ENCODE measurements around the gene LEMD2.
A peak's percentile ranks its signal among the peaks of the same experiment; 100 is the strongest.

Gene LEMD2

DNA sequence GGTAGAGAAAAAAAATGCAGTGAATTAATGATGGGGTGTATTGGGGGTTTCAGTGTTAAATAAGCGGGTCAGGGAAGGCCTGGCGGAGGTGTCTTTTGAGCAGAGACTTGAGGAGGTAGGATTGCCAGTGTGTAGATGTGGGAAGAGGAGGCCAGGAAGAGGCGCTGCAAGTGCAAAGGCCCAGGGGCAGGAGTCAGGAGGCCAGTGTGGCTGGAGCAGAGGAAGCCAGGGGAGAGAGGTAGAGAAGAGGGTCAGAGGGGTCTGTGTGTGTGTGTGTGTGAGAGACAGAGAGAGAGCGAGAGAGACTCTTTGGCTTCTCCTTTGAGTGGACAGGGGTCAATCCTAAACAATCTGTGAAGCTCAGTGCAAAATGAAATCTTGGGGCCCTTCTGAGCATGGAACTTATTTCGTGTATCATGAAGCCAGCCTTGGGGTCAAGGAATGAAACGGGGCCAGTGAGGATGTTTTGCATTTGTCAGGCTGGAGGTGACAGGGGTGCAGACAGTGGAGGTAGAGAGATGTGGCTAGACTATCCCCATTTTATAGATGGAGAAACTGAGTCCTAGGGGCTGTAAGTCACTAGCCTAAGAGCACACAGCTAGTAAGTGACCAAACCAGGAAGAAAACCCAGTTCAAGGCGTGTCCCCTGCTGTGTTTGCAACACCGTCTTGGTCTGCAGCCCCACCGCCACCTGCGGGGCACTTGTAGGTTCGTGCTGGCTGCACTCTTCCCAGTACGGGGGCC lies 32.5 kb downstream of the LEMD2 start:
- no peak for DNase-seq (ENCODE audit: low read depth in 2 of 2)

DNA sequence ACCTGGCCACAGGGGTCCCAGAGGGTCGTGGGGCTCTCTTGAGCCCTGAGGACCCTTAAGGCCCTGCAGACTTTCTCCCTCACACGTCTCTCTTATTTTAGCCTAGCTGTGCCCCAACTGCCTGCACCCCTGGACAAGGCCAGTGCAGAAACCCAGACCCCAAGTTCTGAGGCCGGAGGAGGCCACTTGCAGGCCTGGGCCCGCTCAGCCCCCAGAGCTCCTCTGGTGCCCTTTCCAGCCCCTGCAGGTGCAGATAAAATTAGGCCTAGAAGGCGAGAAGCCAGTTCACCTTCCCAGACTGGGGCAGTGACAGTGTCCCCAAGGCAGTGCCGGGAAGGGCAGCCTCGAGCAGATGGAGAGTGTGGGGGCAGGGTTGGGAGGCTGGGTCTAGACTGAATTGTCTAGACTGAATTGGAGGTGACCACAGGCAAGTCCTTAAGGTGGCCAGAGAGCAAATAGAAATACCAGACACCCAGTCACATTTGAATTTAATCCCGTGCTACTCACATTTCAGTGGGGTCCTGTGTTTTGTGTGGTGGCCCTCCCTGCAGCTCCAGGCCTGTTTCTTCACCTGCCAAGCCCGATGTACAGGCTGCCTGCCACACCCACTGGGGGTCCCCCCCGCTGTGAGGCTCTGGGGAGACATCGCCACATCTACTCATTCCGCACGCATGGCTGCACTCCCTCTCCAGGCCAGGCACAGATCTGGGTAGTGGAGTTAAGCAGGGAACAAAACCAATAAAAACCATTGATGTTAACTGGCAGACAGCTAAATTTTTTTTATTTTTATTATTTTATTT lies 33.7 kb downstream of the LEMD2 start:
- DNase-seq (ENCODE audit: low read depth in 2 of 2), result no peak

DNA sequence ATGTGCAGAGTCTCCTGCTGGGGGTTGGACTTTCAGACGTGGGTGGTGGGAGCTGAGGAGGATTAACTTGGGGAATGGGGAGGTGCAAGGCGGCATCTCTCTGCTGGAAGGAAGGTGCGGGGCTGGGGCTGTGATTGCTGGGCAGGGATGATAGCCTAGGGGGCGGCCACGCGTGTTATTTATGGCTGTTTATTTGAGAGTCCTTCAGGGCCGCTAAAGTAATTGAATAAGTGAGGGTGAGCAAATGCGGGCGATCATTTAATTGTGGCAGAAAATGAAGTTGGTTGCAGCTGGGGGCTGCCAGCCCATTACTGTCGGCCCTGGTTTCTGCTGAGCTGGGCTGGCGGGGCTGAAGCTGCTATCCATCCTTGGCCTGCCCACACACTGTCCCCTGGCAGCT lies 34.7 kb downstream of the LEMD2 start:
- no peak for DNase-seq (ENCODE audit: low read depth in 2 of 2)

DNA sequence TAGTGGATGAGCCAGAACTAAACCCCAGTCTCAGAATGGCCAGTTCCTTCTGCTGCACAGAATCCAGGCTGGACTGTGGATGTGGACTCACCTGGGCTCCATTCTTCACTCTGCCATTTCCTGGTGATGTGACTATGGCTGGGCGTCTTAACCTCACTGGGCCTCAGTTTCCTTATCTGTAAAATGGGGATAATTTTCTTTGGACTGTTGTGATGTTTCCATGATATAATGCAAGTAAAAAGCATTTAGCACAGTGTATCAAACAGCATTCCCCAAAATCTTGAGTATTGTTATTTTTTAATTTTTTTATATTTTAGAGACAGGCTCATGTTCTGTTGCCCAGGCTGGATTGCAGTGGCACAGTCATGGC lies 36.3 kb downstream of the LEMD2 start:
- no peak for DNase-seq (ENCODE audit: low read depth in 2 of 2)

DNA sequence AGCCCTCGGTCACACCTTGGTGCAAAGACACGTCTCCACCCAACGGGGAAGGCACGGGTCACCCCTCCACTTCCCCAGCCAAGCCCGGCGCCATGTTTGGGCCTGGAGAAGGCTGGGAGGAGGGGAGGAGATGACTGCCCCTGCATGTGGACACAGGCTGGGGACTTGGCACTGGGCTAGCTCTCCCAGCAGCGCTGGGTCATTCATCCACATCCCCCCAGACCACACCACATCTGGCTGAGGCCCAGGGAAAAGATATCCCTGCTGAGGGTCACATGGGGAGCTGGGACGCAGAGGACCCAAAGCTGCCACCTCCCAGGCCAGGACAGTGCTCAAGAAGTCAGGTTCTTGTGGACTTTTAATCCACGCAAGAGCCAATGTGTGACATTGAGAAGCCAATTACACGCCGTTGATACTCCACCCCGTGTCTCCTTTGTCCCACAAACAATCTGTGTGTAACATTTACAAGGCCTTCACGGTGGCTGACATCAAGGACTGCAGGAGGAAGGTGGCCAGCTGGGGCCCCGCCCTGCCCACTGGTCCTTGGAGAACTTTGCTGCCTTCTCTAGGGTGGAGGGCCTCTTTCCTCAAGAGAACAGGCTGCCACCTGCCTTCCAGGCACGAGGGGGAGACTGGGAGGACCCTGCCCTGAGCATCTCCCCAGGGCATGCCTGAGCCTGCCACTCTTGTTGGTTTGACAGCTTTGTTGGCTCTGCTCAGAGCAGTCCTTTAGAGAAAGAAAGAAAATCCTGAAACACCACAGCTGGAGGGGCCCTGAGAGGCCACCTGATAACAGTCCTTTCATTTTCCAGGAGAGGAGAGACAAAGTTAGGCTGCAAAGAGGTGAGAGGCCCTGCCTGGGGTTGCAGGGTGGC lies 36.9 kb downstream of the LEMD2 start:
- DNase-seq (ENCODE audit: low read depth in 2 of 2), result no peak

DNA sequence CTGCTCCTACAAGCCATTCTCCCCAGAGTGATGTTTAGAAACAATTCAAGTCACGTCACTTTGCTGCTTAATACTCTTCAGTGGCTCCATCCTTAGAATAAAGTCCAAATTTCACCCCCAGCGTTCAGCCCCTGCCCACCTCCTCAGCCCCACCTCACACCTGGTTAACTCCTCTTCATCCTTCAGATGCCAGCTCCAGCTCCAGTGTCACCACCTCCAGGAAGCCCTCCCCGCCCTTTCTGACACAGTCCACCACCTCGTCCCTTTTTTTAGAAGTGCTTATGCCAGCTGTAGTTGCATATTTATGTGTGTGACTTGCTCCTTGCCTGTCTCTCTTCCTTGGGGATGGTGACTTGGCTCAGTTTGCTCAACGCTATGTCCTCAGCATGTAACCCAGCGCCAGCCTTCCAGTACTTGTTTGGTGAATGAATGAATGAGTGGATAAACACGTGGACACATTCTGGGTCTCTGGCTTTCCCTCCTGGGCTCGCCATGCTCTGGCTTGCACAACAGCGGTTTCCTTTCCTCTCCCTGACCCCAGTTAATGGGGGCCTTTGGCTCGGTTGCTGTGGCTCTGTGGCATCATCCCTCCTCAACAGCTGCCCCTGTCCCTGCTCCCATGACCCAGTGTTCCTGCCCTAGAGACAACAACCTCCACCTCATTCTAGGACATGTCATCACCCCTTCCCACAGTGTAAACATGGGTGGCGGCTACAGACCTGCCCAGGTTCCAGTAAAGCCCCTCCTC lies 38.5 kb downstream of the LEMD2 start:
- DNase-seq (ENCODE audit: low read depth in 2 of 2), result no peak

DNA sequence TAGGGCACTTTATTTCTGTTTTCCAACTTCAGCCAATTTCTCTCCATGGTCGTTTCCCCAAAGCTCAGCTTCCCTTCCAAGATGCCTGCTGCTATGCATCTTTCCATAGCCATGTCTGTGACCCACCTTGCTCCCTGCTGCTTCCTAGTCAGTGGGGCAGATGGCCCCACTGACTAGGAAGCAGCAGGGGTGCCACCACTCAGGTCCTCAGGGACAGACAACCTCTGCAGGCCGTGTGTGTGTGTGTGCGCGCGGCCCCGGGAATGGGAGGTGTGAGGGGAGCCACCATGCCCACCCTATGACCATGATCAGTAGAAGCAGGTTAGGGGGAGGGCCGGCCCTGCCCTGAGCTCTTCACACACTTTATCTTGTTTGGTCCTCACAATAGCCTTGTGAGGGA lies 39.5 kb downstream of the LEMD2 start:
- no peak for DNase-seq (ENCODE audit: low read depth in 2 of 2)

DNA sequence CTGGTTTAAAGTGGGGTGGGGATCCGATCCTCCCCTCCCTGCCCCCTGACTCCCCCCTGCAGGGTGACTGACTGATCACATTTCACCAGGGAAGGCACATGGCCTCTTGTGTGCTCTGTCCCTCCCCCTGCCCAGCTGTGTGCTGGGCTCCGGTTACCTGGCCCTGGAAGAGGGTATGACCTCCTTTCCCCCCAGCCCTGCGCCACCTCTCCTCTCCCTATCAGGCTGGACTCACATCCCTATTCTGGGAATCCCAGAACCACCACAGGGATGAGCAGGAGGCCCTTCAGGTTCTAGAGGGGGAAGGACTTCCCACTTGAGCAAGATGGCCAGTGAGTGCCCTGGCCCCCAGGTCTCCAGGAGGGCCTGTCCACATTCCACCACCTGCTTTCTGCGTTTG lies 40.1 kb downstream of the LEMD2 start:
- no peak for DNase-seq (ENCODE audit: low read depth in 2 of 2)

DNA sequence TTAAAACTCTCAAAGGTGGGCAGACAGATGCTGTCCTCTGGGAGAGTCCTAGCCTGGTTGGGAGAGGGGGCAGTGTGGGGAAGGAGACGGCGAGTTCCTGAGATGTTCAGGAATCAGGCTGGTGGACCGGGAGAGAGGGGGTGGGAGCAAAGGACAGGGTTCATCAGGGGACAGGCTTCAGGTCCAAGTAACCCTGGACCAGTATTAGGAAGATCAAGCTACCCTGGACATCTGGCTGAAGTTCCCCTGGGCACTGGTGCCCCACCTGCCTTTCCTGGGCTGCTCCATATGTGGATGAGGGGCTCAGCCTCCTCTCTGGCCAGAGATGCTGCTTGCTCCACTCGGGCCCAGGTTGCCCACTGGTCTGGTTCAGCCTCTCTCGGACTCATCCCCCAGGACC lies 41.1 kb downstream of the LEMD2 start:
- no peak for DNase-seq (ENCODE audit: low read depth in 2 of 2)

DNA sequence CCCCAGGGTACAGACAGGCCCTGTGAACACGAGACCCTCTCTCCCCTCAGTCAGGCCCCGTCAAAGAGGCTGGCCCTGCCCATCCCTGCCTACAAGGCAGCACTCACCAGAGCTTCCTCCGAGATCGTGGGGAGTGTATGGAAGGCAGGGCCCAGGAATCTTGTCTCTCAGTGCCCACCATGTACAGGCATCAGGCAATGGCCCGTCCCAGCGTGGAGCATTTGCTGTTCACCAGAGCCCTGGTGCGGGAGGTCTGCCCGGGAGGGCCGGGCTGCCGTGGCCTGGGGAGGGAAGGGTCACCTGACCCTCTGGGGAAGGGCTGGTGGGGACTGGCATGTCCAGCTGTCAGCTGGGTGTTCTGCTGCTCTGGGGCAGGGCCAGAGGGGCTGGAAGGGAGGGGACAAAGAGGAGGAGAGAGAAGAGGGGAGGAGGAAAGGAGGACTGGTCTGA lies 42.3 kb downstream of the LEMD2 start, which contains the start of gene IP6K3:
Gene IP6K3, minus strand, starts transcription at position 255 of the 450 bp plus-strand sequence. CDS start 11,429 bp downstream, outside the sequence.
- DNase-seq (ENCODE audit: low read depth in 2 of 2), result no peak

DNA sequence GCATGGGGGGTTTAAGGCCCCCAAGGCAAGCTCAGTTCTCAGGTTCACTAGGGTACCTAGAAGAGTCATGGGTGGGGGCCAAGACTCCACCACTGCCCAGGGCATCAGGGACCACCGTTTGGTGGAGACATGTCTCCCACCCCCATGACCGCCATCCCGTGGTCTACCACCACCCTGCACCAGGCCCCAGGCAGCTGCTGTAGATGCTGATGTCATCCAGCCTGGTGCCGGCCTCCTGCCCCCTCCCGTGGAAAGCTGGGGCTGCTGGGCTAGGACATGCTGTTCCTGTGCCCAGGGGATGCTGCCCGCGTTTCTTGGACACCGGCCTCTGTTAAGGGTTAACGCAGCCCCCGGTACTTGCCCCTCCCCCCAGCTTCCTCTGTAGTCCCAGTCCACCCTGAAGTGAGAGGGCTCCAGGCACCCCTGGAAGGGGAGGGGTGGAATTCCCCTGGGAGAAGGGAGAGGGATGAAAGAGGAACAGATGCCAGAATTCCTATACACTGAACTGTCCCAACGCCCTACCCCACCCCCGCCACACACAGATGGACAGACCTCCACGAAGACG lies 42.8 kb downstream of the LEMD2 start:
- DNase-seq (ENCODE audit: low read depth in 2 of 2), result no peak

DNA sequence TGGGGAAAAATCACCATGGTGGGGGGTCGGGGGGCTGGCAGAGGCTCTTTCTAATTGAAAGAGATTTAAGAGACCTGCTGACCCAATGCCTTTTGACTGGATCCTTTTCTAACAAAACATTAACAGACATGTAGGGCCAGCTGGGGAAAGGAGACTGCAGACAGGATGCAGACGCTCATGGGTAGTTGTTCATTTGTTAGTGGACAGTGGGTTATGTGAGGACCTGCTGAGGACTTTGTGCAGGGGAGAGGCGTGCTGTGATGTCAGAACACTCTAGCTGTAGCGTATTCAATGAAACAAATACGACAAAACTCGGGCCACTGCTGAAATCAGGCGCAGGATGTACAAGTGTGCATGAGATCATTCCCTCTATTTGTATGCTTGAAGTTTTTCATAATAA lies 43.4 kb downstream of the LEMD2 start:
- DNase-seq (ENCODE audit: low read depth in 2 of 2), result no peak

DNA sequence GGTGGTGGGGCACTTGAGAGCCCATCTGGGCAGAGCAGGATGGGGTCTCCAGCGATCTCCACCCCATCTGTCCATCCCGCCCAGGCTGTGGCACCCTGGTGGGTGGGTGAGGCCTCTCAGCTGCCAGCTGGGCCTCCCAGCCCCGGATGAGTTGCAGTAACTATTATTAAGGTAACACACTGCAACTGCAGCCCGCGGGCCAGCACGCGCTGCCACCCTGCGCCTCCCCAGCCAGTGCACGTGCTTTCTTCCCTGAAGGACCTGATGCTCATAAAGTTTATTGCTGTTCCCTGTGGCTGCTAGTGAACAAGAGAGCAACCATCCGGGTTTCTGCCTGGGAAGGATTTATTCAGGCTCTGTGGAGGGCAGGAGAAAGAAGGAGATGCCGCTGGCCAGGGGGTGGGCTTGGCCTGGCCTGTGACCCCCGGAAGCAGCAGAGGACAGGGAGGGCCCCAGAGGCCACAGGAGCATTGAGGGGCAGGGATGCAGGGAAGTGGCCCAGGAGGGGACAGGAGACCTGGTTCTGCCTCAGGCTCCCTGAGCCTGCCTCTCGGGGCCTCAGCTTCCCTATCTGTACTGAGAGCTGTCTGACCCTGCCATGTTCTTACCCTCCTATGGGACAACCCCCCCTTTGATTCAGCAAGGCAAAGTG lies 43.9 kb downstream of the LEMD2 start:
- DNase-seq (ENCODE audit: low read depth in 2 of 2), result no peak

DNA sequence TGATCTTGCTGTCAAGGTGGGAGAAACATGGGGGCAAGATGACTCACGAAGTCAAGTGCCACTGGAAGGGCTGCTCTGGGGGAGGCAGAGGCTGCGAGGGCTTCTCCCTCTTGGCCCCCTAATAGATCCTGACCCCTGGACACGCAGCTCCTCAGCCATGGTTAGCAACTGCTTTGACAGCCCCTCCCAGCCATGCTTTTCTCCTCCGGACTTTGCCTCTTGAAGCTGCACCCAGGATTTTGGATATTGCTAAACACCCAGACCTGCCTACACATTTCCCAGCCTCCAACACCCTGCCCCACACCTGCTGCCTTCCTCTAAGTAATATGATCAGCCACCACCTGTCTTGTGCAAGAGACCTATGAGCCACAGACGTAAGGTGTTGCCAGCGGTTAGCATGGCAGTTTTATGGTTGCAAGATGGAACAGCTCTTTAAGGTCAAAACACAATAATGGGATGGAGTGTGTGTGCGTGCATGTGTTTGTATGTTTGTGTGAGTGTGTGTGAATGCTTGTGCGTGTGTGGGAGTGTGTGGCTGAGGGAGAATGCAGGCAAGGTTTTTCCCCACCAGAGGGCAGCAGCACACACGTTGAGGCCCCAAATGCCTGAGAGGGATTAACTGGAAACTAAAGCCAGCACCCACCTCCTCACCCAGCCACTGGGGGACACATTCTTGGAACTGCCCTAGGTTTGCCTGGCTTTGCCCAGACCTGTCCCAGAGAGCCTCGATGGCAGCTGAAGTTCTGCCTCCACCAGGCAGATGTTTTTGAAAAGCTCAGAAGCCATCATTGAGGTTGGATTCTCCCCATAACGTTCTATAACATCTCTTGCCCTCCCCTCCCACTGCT lies 44.7 kb downstream of the LEMD2 start:
- peak; percentile 45 to 56 for DNase-seq (ENCODE audit: low read depth in 2 of 2)

DNA sequence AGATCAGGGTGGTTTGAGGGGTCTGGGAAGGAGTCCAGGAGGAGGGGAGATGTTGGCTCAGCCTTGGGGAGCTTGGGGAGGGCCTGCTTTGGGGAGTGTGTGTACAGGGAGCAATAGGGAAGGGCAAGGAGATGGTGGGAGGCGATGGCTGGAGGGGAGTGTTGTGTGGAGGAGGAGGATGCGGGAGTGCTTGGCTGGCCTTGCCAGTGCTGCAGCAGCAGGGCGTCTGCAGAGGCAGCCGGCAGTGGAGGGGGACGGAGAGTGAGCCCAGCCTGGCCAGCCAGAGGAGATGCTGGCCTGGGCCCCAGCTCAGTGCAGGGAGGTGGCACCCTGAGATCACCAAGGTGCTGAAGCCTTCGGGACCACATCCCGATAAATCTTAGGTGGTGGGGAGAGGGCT lies 46.1 kb downstream of the LEMD2 start:
- DNase-seq (ENCODE audit: low read depth in 2 of 2), result no peak

DNA sequence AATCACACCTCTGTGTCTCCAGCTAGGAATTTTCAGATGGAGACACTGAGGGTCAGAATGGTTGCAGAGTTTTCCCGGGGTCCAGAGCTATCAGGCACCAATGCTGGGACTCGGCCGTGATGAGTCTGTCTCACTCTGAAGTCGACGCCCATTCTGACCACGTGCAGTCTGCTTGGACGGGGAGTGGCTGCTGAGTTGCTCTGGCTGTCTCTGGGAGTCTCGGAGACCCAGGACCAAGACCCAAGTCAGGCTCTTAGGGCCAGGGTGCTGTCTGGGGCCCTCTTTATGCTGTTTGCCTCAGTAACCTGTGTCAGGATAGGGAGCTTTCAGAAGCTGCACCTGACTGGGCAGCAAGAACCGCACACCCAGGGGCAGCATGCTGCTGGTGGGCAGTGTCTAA lies 46.8 kb downstream of the LEMD2 start:
- no peak for DNase-seq (ENCODE audit: low read depth in 2 of 2)

DNA sequence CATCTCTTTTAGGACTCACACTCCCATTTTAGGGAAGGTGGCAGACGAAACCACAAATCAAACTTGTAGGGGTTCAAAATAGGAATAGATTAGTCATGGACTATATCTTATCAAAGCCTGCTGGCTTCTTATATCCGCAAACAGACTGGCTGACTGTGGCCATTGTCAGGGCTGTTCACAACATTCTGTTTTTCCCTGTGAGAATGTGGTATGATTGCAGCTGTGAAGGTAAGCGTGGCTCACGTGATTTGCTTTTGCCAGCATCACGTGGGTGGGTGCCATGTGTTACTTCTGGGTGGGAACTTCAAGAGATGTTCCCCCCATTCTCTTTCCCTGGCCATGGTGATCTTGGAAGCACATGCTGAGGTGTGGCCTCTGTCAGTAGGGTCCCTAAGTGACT lies 48.1 kb downstream of the LEMD2 start:
- DNase-seq (ENCODE audit: low read depth in 2 of 2), result no peak

DNA sequence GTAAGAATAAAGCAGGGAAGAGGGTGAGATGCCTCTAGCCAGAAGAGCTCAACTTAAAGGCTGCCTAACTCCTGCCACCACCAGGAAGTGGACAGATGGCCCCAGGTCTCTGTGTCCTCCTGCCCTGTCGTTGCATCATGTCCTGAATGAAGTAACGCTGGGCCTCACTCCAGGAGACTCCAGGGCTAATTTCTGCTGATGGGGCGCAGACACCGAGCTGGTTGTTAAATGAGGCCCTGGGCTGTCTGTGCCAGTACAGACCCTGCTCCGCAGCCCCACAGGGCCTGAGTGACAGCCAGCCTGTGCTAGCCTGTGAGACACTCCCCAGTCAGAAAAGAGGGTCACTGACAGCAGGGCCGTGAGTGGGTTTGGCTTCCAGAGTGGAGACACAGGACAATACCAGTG lies 48.7 kb downstream of the LEMD2 start:
- DNase-seq (ENCODE audit: low read depth in 2 of 2), result no peak

DNA sequence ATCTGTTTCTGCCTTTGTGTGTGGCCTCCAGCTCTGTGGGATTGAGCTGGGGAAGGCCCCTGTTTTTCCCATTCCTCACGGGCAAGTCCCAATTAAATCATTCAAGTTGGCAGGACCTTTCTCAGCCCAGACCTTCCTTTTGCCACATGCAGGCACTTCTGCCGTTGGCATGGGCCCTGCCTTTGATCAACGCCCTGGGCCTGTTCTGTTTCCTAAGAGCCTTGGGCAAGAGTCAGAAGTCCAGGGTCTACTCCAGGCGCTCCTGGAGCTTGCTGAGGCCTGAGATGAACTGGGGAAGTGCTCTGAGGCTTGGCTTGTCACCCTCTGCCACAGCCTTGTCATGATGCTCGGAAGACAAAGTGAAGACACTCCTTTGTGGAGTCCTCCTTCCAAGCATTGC lies 49.4 kb downstream of the LEMD2 start:
- DNase-seq (ENCODE audit: low read depth in 2 of 2), result no peak

DNA sequence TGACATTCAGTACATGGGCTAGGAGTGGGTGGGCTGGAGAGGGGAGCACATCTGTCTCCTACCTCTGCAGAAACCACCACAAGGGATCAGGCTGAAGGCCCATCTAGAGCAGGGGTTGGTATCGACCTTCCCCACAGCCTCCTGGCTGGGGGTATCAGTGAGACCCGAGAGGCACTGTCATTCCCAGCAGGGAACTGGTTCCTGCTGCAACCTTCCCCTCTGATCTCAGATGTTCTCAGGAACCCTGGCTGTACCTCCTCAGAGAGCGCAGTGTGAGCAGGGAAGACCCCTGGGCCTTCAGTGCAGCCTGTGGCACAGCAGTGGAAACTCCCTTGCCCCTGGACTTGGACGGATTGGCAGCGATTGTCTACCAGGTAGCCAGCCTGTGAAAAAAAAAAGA lies 50.1 kb downstream of the LEMD2 start:
- DNase-seq (ENCODE audit: low read depth in 2 of 2), result no peak

All from stimulated activated CD4-positive, alpha-beta T cell treated with anti-CD3 and anti-CD28 coated beads, Interleukin-1b, Interleukin-23, amount 100 ng/mL, for 1 hour (primary cell).